CD4-positive, CD25-positive, alpha-beta regulatory T cell (primary cell): Measurements from ENCODE around the gene SKOR1. TPM values are rescaled to one million over a fixed set of nuclear protein-coding genes. Genes with fewer than 3 reads are reported as not detected.
A peak's percentile ranks its signal among the peaks of the same experiment; 100 is the strongest.

Source experiments
- ATAC-seq, 2 donors: fragments of 150-1000 bp; cut with Tn5 transposase; one replicate each; pipeline ENCODE4 v1.10.0; 2021; ENCODE audit warnings: low read depth in 2 of 2, moderate number of reproducible peaks in 2 of 2, moderate library complexity in 1 of 2
- DNase-seq, 3 donors: peaks; one replicate each; pipeline versions ENCODE4 v3.0.0 to v3.0.0-alpha.2; 2012 to 2022; ENCODE audit warnings: mixed read lengths in 1 of 3
- H3K27ac ChIP-seq: one replicate; pipeline ENCODE4 v1.7.0; 2013; ENCODE audit warnings: mild to moderate bottlenecking, low read length; ENCODE audit not compliant: insufficient read depth, poor library complexity, severe bottlenecking
- H3K27me3 ChIP-seq: one replicate; pipeline ENCODE4 v1.7.0; 2013; ENCODE audit warnings: low read length; ENCODE audit not compliant: control insufficient read depth, insufficient read depth
- H3K36me3 ChIP-seq: one replicate; pipeline ENCODE4 v1.7.0; 2013; ENCODE audit warnings: mild to moderate bottlenecking, low read length, moderate library complexity; ENCODE audit not compliant: control insufficient read depth, insufficient read depth
- H3K4me1 ChIP-seq: 2 replicates; pipeline ENCODE4 v1.7.0; 2013; ENCODE audit warnings: mild to moderate bottlenecking, low read length; ENCODE audit not compliant: insufficient read depth, control insufficient read depth, poor library complexity, severe bottlenecking
- H3K4me3 ChIP-seq: one replicate; pipeline ENCODE4 v1.7.0; 2013; ENCODE audit warnings: low read depth, mild to moderate bottlenecking, low read length, moderate library complexity
- H3K9me3 ChIP-seq, 2 experiments: 1 replicate in 1 of 2; 2 replicates in 1 of 2; pipeline ENCODE4 v1.7.0; 2013; ENCODE audit warnings: low read length in 2 of 2, mild to moderate bottlenecking in 1 of 2, moderate library complexity in 1 of 2; ENCODE audit not compliant: control insufficient read depth in 2 of 2
- H3K27ac Mint-ChIP-seq, 3 donors: one replicate each; pipeline ENCODE4 v1.8.0; 2020 to 2022; ENCODE audit warnings: mild to moderate bottlenecking in 3 of 3, mixed read lengths in 3 of 3, moderate library complexity in 2 of 3
- H3K27me3 Mint-ChIP-seq: one replicate; pipeline ENCODE4 v1.8.0; 2022; ENCODE audit warnings: mild to moderate bottlenecking, mixed read lengths
- H3K36me3 Mint-ChIP-seq: one replicate; pipeline ENCODE4 v1.8.0; 2020; ENCODE audit warnings: mixed read lengths
- H3K4me1 Mint-ChIP-seq, 4 donors: one replicate each; pipeline ENCODE4 v1.8.0; 2020 to 2022; ENCODE audit warnings: mixed read lengths in 4 of 4, mild to moderate bottlenecking in 1 of 4
- H3K4me3 Mint-ChIP-seq, 4 donors: one replicate each; pipeline ENCODE4 v1.8.0; 2020 to 2022; ENCODE audit warnings: mild to moderate bottlenecking in 4 of 4, mixed read lengths in 4 of 4, moderate library complexity in 3 of 4
- H3K9me3 Mint-ChIP-seq, 7 donors: one replicate each; pipeline ENCODE4 v1.8.0; 2020 to 2022; ENCODE audit warnings: mixed read lengths in 7 of 7, mild to moderate bottlenecking in 3 of 7, moderate library complexity in 2 of 7
- polyA plus RNA-seq, 4 donors: library from polyadenylated mRNA; unstranded; fragments of 300-500 nt; fragmentation: Illumina TruSeq; gene quantifications; one replicate each; pipeline ENCODE4 v1.2.3, GENCODE V29; 2021
- total RNA-seq: library from RNA; stranded (reverse); gene quantifications from one replicate; pipeline ENCODE4 v1.2.3, GENCODE V29; 2022

SKOR1 gene
- total and polyA plus RNA-seq, 5 donors from 2014 or later: 2.5 TPM; not detected in 4

DNA sequence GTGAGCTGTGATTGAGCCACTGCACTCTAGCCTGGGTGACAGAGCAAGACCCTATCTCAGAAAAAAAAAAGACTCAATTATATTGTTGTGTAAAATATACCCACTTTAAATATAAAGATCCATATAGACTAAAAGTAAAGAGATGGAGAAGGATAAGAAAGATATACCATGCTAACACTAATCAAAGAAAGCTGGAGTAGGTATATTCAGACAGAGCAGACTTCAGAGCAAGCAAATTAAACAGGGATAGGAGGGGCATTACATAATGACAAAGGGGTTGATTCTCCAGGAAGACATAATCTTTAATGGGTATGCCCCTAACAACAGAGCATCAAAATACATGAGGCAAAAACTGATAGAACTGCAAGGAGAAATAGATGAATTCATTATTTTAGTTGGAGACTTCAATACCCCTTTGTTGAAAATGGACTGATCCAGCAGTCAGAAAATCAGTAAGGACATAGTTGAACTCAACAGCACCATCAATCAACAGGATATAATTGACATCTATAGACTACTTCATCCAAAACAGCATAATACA, 45.6 kb downstream of the SKOR1 start:
- Histone ChIP-seq H3K36me3 (no peaks in the 10 kb centered on the region), H3K9me3 (peaks cover 10 to 13% of the 10 kb centered on the region in 2 experiments), H3K4me1 (no peaks in the 10 kb centered on the region), H3K27me3 (peaks cover 8% of the 10 kb centered on the region), H3K27ac (no peak overlapping the region), H3K4me3 (no peak overlapping the region)
- no peak overlapping the region for H3K4me3 Mint-ChIP-seq
- no peaks in the 10 kb centered on the region for H3K4me1 Mint-ChIP-seq
- ATAC-seq (no peak), DNase-seq (no peak)
- H3K27ac Mint-ChIP-seq: no peak overlapping the region
- no peaks in the 10 kb centered on the region for H3K36me3 Mint-ChIP-seq
- H3K27me3 Mint-ChIP-seq: peaks cover 57% of the 10 kb centered on the region
- peaks cover 0 to 27% (median 15%) of the 10 kb centered on the region in 7 donors for H3K9me3 Mint-ChIP-seq

GRCh38 chr15:67873777-67874176, 48.5 kb downstream of the SKOR1 start:
- H3K27ac ChIP-seq: no peak overlapping the region
- Mint-ChIP-seq H3K4me3 (no peak overlapping the region), H3K27ac (no peak overlapping the region), H3K9me3 (peaks cover 0 to 27% (median 15%) of the 10 kb centered on the region in 7 donors), H3K27me3 (peaks cover 45% of the 10 kb centered on the region), H3K4me1 (no peaks in the 10 kb centered on the region), H3K36me3 (no peaks in the 10 kb centered on the region)
- H3K4me3 ChIP-seq: no peak overlapping the region
- no peaks in the 10 kb centered on the region for H3K4me1 ChIP-seq
- DNase-seq: no peak
- H3K9me3 ChIP-seq: peaks cover 10 to 13% of the 10 kb centered on the region in 2 experiments
- H3K27me3 ChIP-seq: peaks cover 6% of the 10 kb centered on the region
- ATAC-seq: no peak
- H3K36me3 ChIP-seq: no peaks in the 10 kb centered on the region

DNA sequence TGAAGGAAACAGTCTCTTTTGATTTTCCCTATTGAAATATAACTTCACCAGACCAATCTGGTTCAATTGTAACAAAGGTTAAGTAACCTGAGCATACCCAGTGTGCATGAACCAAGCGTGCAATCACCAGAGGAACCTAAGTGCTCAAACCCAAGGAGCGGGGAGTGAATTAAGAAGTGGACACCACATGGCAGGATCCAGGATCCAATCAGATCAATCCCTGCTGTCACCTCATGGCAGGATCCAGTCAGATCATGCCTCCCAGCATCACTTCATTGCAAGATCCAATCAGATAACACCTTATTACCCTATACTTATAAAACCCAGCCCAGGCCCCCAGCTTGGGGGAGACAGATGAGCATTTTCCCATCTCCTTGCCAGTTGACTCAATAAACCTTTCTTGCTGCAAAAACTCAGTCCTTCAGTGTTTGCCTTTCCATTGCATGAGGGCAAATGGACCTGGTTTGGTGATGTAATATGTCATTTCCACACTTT, 53.5 kb downstream of the SKOR1 start:
- Histone ChIP-seq H3K36me3 (no peaks in the 10 kb centered on the region), H3K4me1 (no peaks in the 10 kb centered on the region), H3K4me3 (no peak overlapping the region), H3K27me3 (peaks cover 14% of the 10 kb centered on the region), H3K9me3 (peaks cover 1 to 3% of the 10 kb centered on the region in 2 experiments), H3K27ac (no peak overlapping the region)
- peaks cover 0 to 7% (median 1%) of the 10 kb centered on the region in 4 donors for H3K4me1 Mint-ChIP-seq
- peaks cover 52% of the 10 kb centered on the region for H3K27me3 Mint-ChIP-seq
- no peak overlapping the region for H3K27ac Mint-ChIP-seq
- DNase-seq (no peak), ATAC-seq (no peak)
- H3K4me3 Mint-ChIP-seq: no peak overlapping the region
- peaks cover 0 to 6% (median 3%) of the 10 kb centered on the region in 7 donors for H3K9me3 Mint-ChIP-seq
- H3K36me3 Mint-ChIP-seq: no peaks in the 10 kb centered on the region

DNA sequence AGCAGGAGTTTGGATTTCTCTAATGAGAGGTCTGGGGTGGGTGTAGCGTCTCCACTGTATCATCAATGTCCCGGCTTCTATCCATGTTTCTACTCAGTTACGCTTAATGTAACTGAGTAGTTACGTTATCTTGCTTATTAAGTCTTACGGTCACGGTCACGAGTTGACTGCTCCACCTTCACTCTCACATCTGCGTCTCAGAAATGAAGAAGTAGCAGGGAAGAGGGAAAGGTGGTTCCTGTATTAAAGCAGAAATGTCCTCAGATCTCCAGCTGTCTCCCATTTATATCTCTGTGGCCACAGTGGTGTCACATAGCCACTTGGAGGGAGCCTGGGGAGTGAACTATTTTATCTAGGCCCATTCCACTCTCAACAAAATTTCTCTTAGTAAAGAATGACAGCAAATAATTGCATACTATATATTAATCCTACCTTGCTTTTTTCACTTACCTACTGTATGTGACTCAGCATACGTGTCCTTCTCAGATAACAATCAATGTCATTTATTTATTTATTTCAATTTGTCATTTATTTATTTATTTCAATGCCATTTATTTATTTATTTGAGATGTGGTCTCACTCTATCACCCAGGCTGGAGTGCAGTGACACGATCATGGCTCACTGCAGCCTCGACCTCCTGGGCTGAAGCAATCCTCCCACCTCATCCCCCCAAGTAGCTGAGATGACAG, 54.3 kb downstream of the SKOR1 start:
- H3K36me3 ChIP-seq: no peaks in the 10 kb centered on the region
- peaks cover 5% of the 10 kb centered on the region for H3K4me1 ChIP-seq
- H3K27ac Mint-ChIP-seq: peak overlapping the region in 1 of 3 donors; percentile 29
- H3K4me3 Mint-ChIP-seq: no peak overlapping the region
- H3K9me3 ChIP-seq: no peaks in the 10 kb centered on the region
- peaks cover 0 to 3% (median 0%) of the 10 kb centered on the region in 7 donors for H3K9me3 Mint-ChIP-seq
- no peaks in the 10 kb centered on the region for H3K36me3 Mint-ChIP-seq
- DNase-seq (no peak), ATAC-seq (no peak)
- no peak overlapping the region for H3K27ac ChIP-seq
- H3K27me3 ChIP-seq: peaks cover 16% of the 10 kb centered on the region
- peaks cover 51% of the 10 kb centered on the region for H3K27me3 Mint-ChIP-seq
- no peak overlapping the region for H3K4me3 ChIP-seq
- H3K4me1 Mint-ChIP-seq: peaks cover 0 to 9% (median 1%) of the 10 kb centered on the region in 4 donors

DNA sequence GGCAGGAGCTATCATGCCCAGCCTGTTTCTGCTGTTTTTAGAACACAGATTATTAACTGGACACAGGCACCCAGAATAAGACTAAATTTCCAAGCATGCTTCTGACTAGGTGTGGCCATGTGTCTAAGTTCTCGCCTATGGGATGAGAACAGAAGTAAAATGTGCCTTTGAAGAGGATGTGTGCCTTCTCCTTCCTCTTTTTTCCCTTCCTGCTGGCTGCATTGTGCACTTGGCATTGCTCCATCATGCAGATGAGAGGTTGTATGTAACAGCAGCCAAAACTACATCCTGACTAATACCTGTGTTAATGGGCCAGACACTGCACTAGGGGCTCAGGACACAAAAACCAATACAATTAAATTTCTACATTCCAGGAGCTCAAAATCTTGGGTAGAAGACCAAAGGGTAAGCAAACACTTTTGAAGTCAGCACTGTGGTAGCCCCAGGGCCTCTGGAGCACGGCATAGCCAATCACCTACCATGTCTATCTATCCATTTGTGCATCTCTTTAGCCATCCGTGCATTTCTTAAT, 55.4 kb downstream of the SKOR1 start:
- Histone ChIP-seq H3K9me3 (no peaks in the 10 kb centered on the region), H3K27ac (no peak overlapping the region), H3K27me3 (peaks cover 24% of the 10 kb centered on the region), H3K4me3 (no peak overlapping the region), H3K36me3 (no peaks in the 10 kb centered on the region), H3K4me1 (peaks cover 11% of the 10 kb centered on the region)
- no peak for ATAC-seq
- Mint-ChIP-seq H3K27me3 (peaks cover 53% of the 10 kb centered on the region), H3K9me3 (no peaks in the 10 kb centered on the region), H3K4me1 (peaks cover 0 to 15% (median 2%) of the 10 kb centered on the region in 4 donors), H3K4me3 (no peak overlapping the region), H3K36me3 (no peaks in the 10 kb centered on the region), H3K27ac (no peak overlapping the region)
- DNase-seq: no peak

DNA sequence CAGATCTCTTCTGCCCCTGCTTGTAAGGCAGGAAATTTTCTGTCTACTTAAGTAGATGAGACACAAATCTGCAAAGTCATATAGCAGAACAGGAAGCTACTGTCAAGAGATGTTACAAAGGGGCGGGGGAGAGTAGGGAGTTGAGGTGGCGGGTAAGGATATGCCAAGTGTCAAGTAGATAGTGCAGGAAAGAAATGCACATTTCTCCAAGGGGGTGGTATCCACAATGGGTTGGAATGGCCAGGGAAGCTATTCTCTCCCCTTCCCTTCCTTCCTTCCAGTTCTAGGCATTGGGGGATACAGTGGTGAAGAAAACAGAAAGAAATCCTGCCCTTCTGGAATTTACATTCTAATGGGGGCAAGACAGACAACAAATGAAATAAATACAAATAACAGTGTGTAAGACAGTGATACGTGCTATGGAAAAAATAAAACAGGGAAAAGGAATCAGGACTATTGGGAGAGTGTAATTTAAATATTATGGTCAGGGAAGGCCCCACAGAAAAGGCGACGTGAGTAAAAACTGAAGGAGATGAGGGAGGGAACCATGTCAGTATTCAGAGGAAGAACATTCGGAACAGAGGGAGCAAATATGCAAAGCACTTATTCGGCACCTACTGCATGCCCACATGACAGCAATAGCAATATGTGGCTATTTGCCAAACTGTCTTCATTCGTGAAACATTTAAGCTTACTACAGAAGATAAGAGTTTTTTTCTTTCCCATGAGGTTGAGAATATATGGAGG, 57.4 kb downstream of the SKOR1 start:
- peak overlapping the region in 3 of 4 donors; percentile 8 to 51 (median 17) for H3K4me3 Mint-ChIP-seq

DNA sequence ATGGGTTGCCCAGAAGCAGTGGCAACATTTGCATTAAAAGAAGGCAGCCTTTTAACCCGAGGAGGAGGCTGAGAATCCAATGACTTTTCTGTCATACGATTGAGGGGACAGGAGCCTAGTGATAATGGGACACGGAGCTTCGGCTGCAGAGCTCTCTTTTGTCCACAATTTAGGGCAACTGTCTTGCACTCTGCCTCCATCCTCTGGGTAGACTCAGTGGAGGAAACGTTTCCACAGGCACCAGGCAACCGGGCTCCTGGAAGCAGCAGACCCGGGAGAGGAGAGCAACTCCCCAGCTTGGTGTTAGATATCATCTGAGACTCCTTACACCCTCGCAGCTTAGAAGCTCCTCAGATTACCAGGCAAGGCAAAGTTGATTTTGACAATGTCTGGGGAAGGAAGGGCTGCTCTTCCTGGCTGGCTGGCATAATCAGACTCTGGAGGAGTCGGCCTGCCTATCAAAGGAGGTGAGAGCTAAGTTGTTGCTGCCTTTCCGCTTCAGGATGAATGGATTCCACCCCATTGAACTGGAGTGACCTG, 58.0 kb downstream of the SKOR1 start:
- Histone ChIP-seq H3K4me1 (peaks cover 11% of the 10 kb centered on the region), H3K36me3 (no peaks in the 10 kb centered on the region), H3K27ac (no peak overlapping the region), H3K4me3 (no peak overlapping the region), H3K27me3 (peaks cover 30% of the 10 kb centered on the region), H3K9me3 (no peaks in the 10 kb centered on the region)
- peak overlapping the region in 1 of 4 donors; percentile 8 for H3K4me3 Mint-ChIP-seq
- peaks cover 65% of the 10 kb centered on the region for H3K27me3 Mint-ChIP-seq
- H3K4me1 Mint-ChIP-seq: peaks cover 0 to 15% (median 2%) of the 10 kb centered on the region in 4 donors
- no peaks in the 10 kb centered on the region for H3K36me3 Mint-ChIP-seq
- no peak overlapping the region for H3K27ac Mint-ChIP-seq
- ATAC-seq (no peak), DNase-seq (no peak)
- peaks cover 0 to 1% (median 0%) of the 10 kb centered on the region in 7 donors for H3K9me3 Mint-ChIP-seq

More for the DNA sequence above, 57.4 kb downstream of the SKOR1 start:
- Histone ChIP-seq H3K4me3 (no peak overlapping the region), H3K36me3 (no peaks in the 10 kb centered on the region), H3K4me1 (peaks cover 11% of the 10 kb centered on the region), H3K9me3 (no peaks in the 10 kb centered on the region), H3K27ac (no peak overlapping the region), H3K27me3 (peaks cover 29% of the 10 kb centered on the region)
- Mint-ChIP-seq H3K36me3 (no peaks in the 10 kb centered on the region), H3K27ac (peak overlapping the region in 1 of 3 donors; percentile 10), H3K9me3 (no peaks in the 10 kb centered on the region), H3K27me3 (peaks cover 58% of the 10 kb centered on the region), H3K4me1 (peaks cover 0 to 15% (median 2%) of the 10 kb centered on the region in 4 donors)
- DNase-seq (peak in 1 of 3 donors; percentile 60), ATAC-seq (peak; percentile 37 to 54)
